Measurements from ENCODE around the gene AP4S1. TPM values are rescaled to one million over a fixed set of nuclear protein-coding genes. Genes with fewer than 3 reads are reported as not detected.
"Not testable (repeated sequence)": the region's sequence is repeated elsewhere in the genome, so short reads cannot be mapped to it uniquely, and the experiment has no call there.

Gene AP4S1
- 1 to 10 TPM; 4.0 to 5.9 TPM for total RNA-seq

GRCh38 chr14:31025367-31026076, at the start of gene AP4S1:
Gene AP4S1 (plus strand): TSS chr14:31025649. CDS start chr14:31066197, 40,548 bp downstream.
- peak; percentile 71 for DNase-seq
- H3K36me3 Mint-ChIP-seq (ENCODE audit: low read depth): peaks cover 18% of the 10 kb centered on the region
- POLR2A ChIA-PET: interaction anchor here (0.6 to 1.5 kb wide), 3 partner anchors 9 to 141 kb away, joined by 3 to 5 read pairs (median 4); no protein-coding TSS in a partner anchor
- peak; percentile 26 for ATAC-seq
- no peaks in the 10 kb centered on the region for H3K27me3 Mint-ChIP-seq
- intact Hi-C loops (cut with DNase I, micrococcal nuclease): loop anchor here (1.0 to 5.0 kb wide), 11 partner anchors 30 to 1177 kb away; partner anchors contain the start of genes SCFD1 (in 2 of the 2), G2E3 (in 1 of the 2), HEATR5A (in 1 of the 2) and HECTD1 (in 1 of the 2)
- CTCF ChIA-PET: interaction anchor here (0.8 kb wide), 1 partner anchor 47 kb away, joined by 5 read pairs; no protein-coding TSS in a partner anchor
- no peaks in the 10 kb centered on the region for H3K9me3 Mint-ChIP-seq (ENCODE audit: low read depth)
- peaks cover 54% of the 10 kb centered on the region for H3K4me1 Mint-ChIP-seq
- peak within 1 kb of the TSS; percentile 83 for H3K4me3 Mint-ChIP-seq
- peak within 1 kb of the TSS; percentile 90 for H3K27ac Mint-ChIP-seq

- intact Hi-C loops (cut with DNase I, micrococcal nuclease): no loop called here
- DNase-seq: no peak
- POLR2A ChIA-PET: no interaction called here
These were observed 47.7 kb upstream of the AP4S1 start for GRCh38 chr14:30977752-30978151.

GRCh38 chr14:30980106-30980704, 45.2 kb upstream of the AP4S1 start:
- not testable (repeated sequence) for H3K27me3 Mint-ChIP-seq; H3K27ac Mint-ChIP-seq; H3K36me3 Mint-ChIP-seq (ENCODE audit: low read depth); H3K9me3 Mint-ChIP-seq (ENCODE audit: low read depth); H3K4me3 Mint-ChIP-seq
- intact Hi-C loops (cut with DNase I, micrococcal nuclease): loop anchor here (1.0 to 2.0 kb wide), 2 partner anchors 102 to 377 kb away; no protein-coding TSS in a partner anchor
- POLR2A ChIA-PET: interaction anchor here (0.7 kb wide), 1 partner anchor 10 kb away, joined by 3 read pairs; no protein-coding TSS in a partner anchor
- peaks cover 11% of the 10 kb centered on the region for H3K4me1 Mint-ChIP-seq
- CTCF ChIA-PET: interaction anchor here (0.6 to 4.4 kb wide), 16 partner anchors 10 to 405 kb away, joined by 3 to 23 read pairs (median 4); no protein-coding TSS in a partner anchor
- peak; percentile 49 for DNase-seq
- ATAC-seq: peak; percentile 84

More at GRCh38 chr14:30977752-30978151, 47.7 kb upstream of the AP4S1 start:
- H3K9me3 Mint-ChIP-seq (ENCODE audit: low read depth): no peaks in the 10 kb centered on the region
- peaks cover 6% of the 10 kb centered on the region for H3K36me3 Mint-ChIP-seq (ENCODE audit: low read depth)
- peaks cover 28% of the 10 kb centered on the region for H3K4me1 Mint-ChIP-seq
- H3K27me3 Mint-ChIP-seq: no peaks in the 10 kb centered on the region
- H3K4me3 Mint-ChIP-seq: no peak overlapping the region
- H3K27ac Mint-ChIP-seq: no peak overlapping the region
- CTCF ChIA-PET: interaction anchor here (0.8 to 2.2 kb wide), 10 partner anchors 8 to 380 kb away, joined by 3 to 7 read pairs (median 4); no protein-coding TSS in a partner anchor
- no peak for ATAC-seq

- Mint-ChIP-seq H3K27ac (no peak overlapping the region), H3K36me3 (ENCODE audit: low read depth) (peaks cover 5% of the 10 kb centered on the region), H3K9me3 (ENCODE audit: low read depth) (no peaks in the 10 kb centered on the region), H3K4me3 (no peak overlapping the region), H3K27me3 (no peaks in the 10 kb centered on the region), H3K4me1 (peaks cover 8% of the 10 kb centered on the region)
- ATAC-seq (no peak), DNase-seq (no peak)
- CTCF ChIA-PET: interaction anchor here (0.6 to 4.4 kb wide), 14 partner anchors 11 to 324 kb away, joined by 3 to 23 read pairs (median 4); partner anchors contain the start of gene STRN3
- intact Hi-C loops (cut with DNase I, micrococcal nuclease): loop anchor here (1.0 to 2.0 kb wide), 2 partner anchors 101 to 376 kb away; no protein-coding TSS in a partner anchor
- POLR2A ChIA-PET: no interaction called here
These were observed 44.5 kb upstream of the AP4S1 start for GRCh38 chr14:30980980-30981379.

GRCh38 chr14:30982533-30982932, 42.9 kb upstream of the AP4S1 start:
- CTCF ChIA-PET: interaction anchor here (0.6 to 4.4 kb wide), 5 partner anchors 55 to 376 kb away, joined by 3 to 23 read pairs (median 3); no protein-coding TSS in a partner anchor
- DNase-seq (no peak), ATAC-seq (no peak)
- POLR2A ChIA-PET: no interaction called here
- peaks cover 3% of the 10 kb centered on the region for H3K36me3 Mint-ChIP-seq (ENCODE audit: low read depth)
- H3K9me3 Mint-ChIP-seq (ENCODE audit: low read depth): no peaks in the 10 kb centered on the region
- peaks cover 12% of the 10 kb centered on the region for H3K4me1 Mint-ChIP-seq
- no peak overlapping the region for H3K27ac Mint-ChIP-seq
- no peak overlapping the region for H3K4me3 Mint-ChIP-seq
- intact Hi-C loops (cut with DNase I, micrococcal nuclease): no loop called here
- H3K27me3 Mint-ChIP-seq: no peaks in the 10 kb centered on the region

- intact Hi-C loops (cut with DNase I, micrococcal nuclease): no loop called here
- ATAC-seq: no peak
- ChIA-PET POLR2A (no interaction called here), CTCF (interaction anchor here (0.9 to 2.3 kb wide), 3 partner anchors 12 to 98 kb away, joined by 3 to 6 read pairs (median 4); no protein-coding TSS in a partner anchor)
- no peaks in the 10 kb centered on the region for H3K9me3 Mint-ChIP-seq (ENCODE audit: low read depth)
- H3K27me3 Mint-ChIP-seq: no peaks in the 10 kb centered on the region
- peaks cover 13% of the 10 kb centered on the region for H3K4me1 Mint-ChIP-seq
- DNase-seq: no peak
- H3K36me3 Mint-ChIP-seq (ENCODE audit: low read depth): peaks cover 3% of the 10 kb centered on the region
- no peak overlapping the region for H3K4me3 Mint-ChIP-seq
- H3K27ac Mint-ChIP-seq: no peak overlapping the region
These were observed 41.6 kb upstream of the AP4S1 start for GRCh38 chr14:30983858-30984257.

GRCh38 chr14:30985796-30986195, 39.7 kb upstream of the AP4S1 start:
- Mint-ChIP-seq H3K9me3 (ENCODE audit: low read depth) (no peaks in the 10 kb centered on the region), H3K4me1 (peaks cover 18% of the 10 kb centered on the region), H3K27me3 (no peaks in the 10 kb centered on the region), H3K4me3 (no peak overlapping the region), H3K36me3 (ENCODE audit: low read depth) (peaks cover 4% of the 10 kb centered on the region), H3K27ac (no peak overlapping the region)
- ATAC-seq (no peak), DNase-seq (no peak)
- intact Hi-C loops (cut with DNase I, micrococcal nuclease): no loop called here
- ChIA-PET POLR2A (no interaction called here), CTCF (interaction anchor here (0.8 to 1.4 kb wide), 2 partner anchors 86 to 97 kb away, joined by 3 to 6 read pairs; no protein-coding TSS in a partner anchor)

GRCh38 chr14:30988509-30988908, 36.9 kb upstream of the AP4S1 start:
- Mint-ChIP-seq H3K27ac (no peak overlapping the region), H3K27me3 (no peaks in the 10 kb centered on the region), H3K4me1 (peaks cover 32% of the 10 kb centered on the region), H3K36me3 (ENCODE audit: low read depth) (peaks cover 4% of the 10 kb centered on the region), H3K9me3 (ENCODE audit: low read depth) (no peaks in the 10 kb centered on the region), H3K4me3 (no peak overlapping the region)
- DNase-seq: no peak
- intact Hi-C loops (cut with DNase I, micrococcal nuclease): no loop called here
- CTCF ChIA-PET: interaction anchor here (0.6 to 1.1 kb wide), 2 partner anchors 12 to 120 kb away, joined by 4 read pairs; no protein-coding TSS in a partner anchor
- POLR2A ChIA-PET: interaction anchor here (0.6 kb wide), 1 partner anchor 367 kb away, joined by 3 read pairs; no protein-coding TSS in a partner anchor
- no peak for ATAC-seq

- intact Hi-C loops (cut with DNase I, micrococcal nuclease): loop anchor here (5.0 to 10.0 kb wide), 2 partner anchors 37 to 214 kb away; partner anchors contain the start of genes HECTD1 (in 2 of the 2), AP4S1 (in 1 of the 2) and STRN3 (in 1 of the 2)
- DNase-seq: no peak
- CTCF ChIA-PET: interaction anchor here (1.0 kb wide), 1 partner anchor 12 kb away, joined by 3 read pairs; no protein-coding TSS in a partner anchor
These were observed 34.7 kb upstream of the AP4S1 start for GRCh38 chr14:30990770-30991169.

GRCh38 chr14:30991408-30991807, 34.0 kb upstream of the AP4S1 start:
- Mint-ChIP-seq H3K27ac (no peak overlapping the region), H3K9me3 (ENCODE audit: low read depth) (no peaks in the 10 kb centered on the region), H3K4me1 (peaks cover 51% of the 10 kb centered on the region), H3K36me3 (ENCODE audit: low read depth) (peaks cover 6% of the 10 kb centered on the region), H3K27me3 (no peaks in the 10 kb centered on the region), H3K4me3 (no peak overlapping the region)
- CTCF ChIA-PET: interaction anchor here (1.0 kb wide), 1 partner anchor 13 kb away, joined by 3 read pairs; no protein-coding TSS in a partner anchor
- POLR2A ChIA-PET: no interaction called here
- no peak for DNase-seq
- intact Hi-C loops (cut with DNase I, micrococcal nuclease): loop anchor here (5.0 to 10.0 kb wide), 2 partner anchors 36 to 213 kb away; partner anchors contain the start of genes HECTD1 (in 2 of the 2), AP4S1 (in 1 of the 2) and STRN3 (in 1 of the 2)
- no peak for ATAC-seq

More at GRCh38 chr14:30990770-30991169, 34.7 kb upstream of the AP4S1 start:
- Mint-ChIP-seq H3K9me3 (ENCODE audit: low read depth) (no peaks in the 10 kb centered on the region), H3K27me3 (no peaks in the 10 kb centered on the region), H3K4me1 (peaks cover 47% of the 10 kb centered on the region), H3K27ac (no peak overlapping the region), H3K4me3 (no peak overlapping the region), H3K36me3 (ENCODE audit: low read depth) (peaks cover 9% of the 10 kb centered on the region)
- POLR2A ChIA-PET: no interaction called here
- ATAC-seq: no peak

- Mint-ChIP-seq H3K4me1 (peaks cover 52% of the 10 kb centered on the region), H3K4me3 (no peak overlapping the region), H3K36me3 (ENCODE audit: low read depth) (peaks cover 13% of the 10 kb centered on the region), H3K9me3 (ENCODE audit: low read depth) (no peaks in the 10 kb centered on the region), H3K27ac (no peak overlapping the region), H3K27me3 (no peaks in the 10 kb centered on the region)
- ATAC-seq (peak; percentile 92), DNase-seq (no peak)
- intact Hi-C loops (cut with DNase I, micrococcal nuclease): loop anchor here (5.0 to 10.0 kb wide), 2 partner anchors 34 to 212 kb away; partner anchors contain the start of genes HECTD1 (in 2 of the 2), AP4S1 (in 1 of the 2) and STRN3 (in 1 of the 2)
- CTCF ChIA-PET: interaction anchor here (1.0 kb wide), 1 partner anchor 15 kb away, joined by 3 read pairs; no protein-coding TSS in a partner anchor
- POLR2A ChIA-PET: no interaction called here
These were observed 32.4 kb upstream of the AP4S1 start for GRCh38 chr14:30993071-30993470.

Measured in activated CD4-positive, alpha-beta T cell treated with anti-CD3 and anti-CD28 coated beads for 36 hours (primary cell).